Neural cell (in vitro differentiated cells): ENCODE measurements around the gene TECPR1. TPM values are rescaled to one million over a fixed set of nuclear protein-coding genes. Genes with fewer than 3 reads are reported as not detected.

ENCODE experiments used
- H2AFZ ChIP-seq: fragments of 200-600, 300-800 bp; sonication (generic), shearing (Covaris generic); 2 replicates; pipeline ENCODE4 v1.6.0; 2014; ENCODE audit warnings: low read depth, mild to moderate bottlenecking, antibody characterized with exemption, low read length, moderate library complexity
- H3F3A ChIP-seq: fragments of 200-600 bp; shearing (Covaris generic); 2 replicates; pipeline ENCODE4 v1.6.1; 2016; ENCODE audit warnings: mild to moderate bottlenecking, moderate library complexity, mixed read lengths, antibody characterized with exemption, low read length; ENCODE audit not compliant: insufficient read depth, poor library complexity, severe bottlenecking
- H3K27ac ChIP-seq: fragments of 200-600, 300-800 bp; sonication (generic), shearing (Covaris generic); 2 replicates; pipeline ENCODE4 v1.5.1; 2014; ENCODE audit warnings: mild to moderate bottlenecking, low read length, moderate library complexity
- H3K27me3 ChIP-seq: fragments of 300-800, 200-600 bp; sonication (generic), shearing (Covaris generic); 2 replicates; pipeline ENCODE4 v1.6.0; 2014; ENCODE audit warnings: mild to moderate bottlenecking, low read depth, low read length, moderate library complexity; ENCODE audit not compliant: insufficient read depth
- H3K36me3 ChIP-seq: fragments of 300-800, 200-600 bp; sonication (generic), shearing (Covaris generic); 2 replicates; pipeline ENCODE4 v1.5.1; 2014; ENCODE audit warnings: mild to moderate bottlenecking, antibody characterized with exemption, low read length, moderate library complexity; ENCODE audit not compliant: insufficient read depth
- H3K4me2 ChIP-seq: fragments of 300-800, 200-600 bp; sonication (generic), shearing (Covaris generic); 2 replicates; pipeline ENCODE4 v1.6.0; 2014; ENCODE audit warnings: mild to moderate bottlenecking, low read length
- H3K4me3 ChIP-seq: fragments of 300-800, 200-600 bp; sonication (generic), shearing (Covaris generic); 2 replicates; pipeline ENCODE4 v1.5.1; 2014; ENCODE audit warnings: mild to moderate bottlenecking, low read length, moderate library complexity
- H3K79me2 ChIP-seq: fragments of 200-600 bp; shearing (Covaris generic); replicated peaks from 2 replicates; pipeline ENCODE4 v1.6.0; 2014; ENCODE audit warnings: mild to moderate bottlenecking, low read length, moderate library complexity; ENCODE audit not compliant: insufficient read depth
- H3K9ac ChIP-seq: fragments of 300-800, 200-600 bp; sonication (generic), shearing (Covaris generic); 2 replicates; pipeline ENCODE4 v1.6.1; 2016; ENCODE audit warnings: mild to moderate bottlenecking, low read length, mixed read lengths
- H3K9me2 ChIP-seq: fragments of 200-600 bp; shearing (Covaris generic); 2 replicates; pipeline ENCODE4 v1.6.1; 2016; ENCODE audit warnings: mild to moderate bottlenecking, low read length, mixed read lengths; ENCODE audit not compliant: insufficient read depth
- H3K9me3 ChIP-seq: fragments of 200-600, 300-800 bp; sonication (generic), shearing (Covaris generic); 2 replicates; pipeline ENCODE4 v1.6.1; 2016; ENCODE audit warnings: mild to moderate bottlenecking, mixed run types, low read length, moderate library complexity, mixed read lengths
- H4K20me1 ChIP-seq: fragments of 200-600 bp; shearing (Covaris generic); 2 replicates; pipeline ENCODE4 v1.6.1; 2016; ENCODE audit warnings: mild to moderate bottlenecking, mixed run types; ENCODE audit not compliant: insufficient read depth
- EP300 ChIP-seq: fragments of 450-650 bp; conservative IDR thresholded peaks from 2 replicates; pipeline ENCODE4 v1.6.1; 2014; ENCODE audit warnings: antibody characterized with exemption, mild to moderate bottlenecking, moderate library complexity; ENCODE audit not compliant: poor library complexity, severe bottlenecking
- EZH2 ChIP-seq: fragments of 200-600, 300-800 bp; shearing (Covaris generic), sonication (generic); IDR thresholded peaks from 2 replicates; pipeline ENCODE4 v1.6.1; 2014; ENCODE audit warnings: antibody characterized with exemption, low read length, borderline replicate concordance, mild to moderate bottlenecking; ENCODE audit not compliant: insufficient read depth, poor library complexity, severe bottlenecking
- MXI1 ChIP-seq: fragments of 450-650 bp; conservative IDR thresholded peaks from 2 replicates; pipeline ENCODE4 v1.6.1; 2014; ENCODE audit warnings: antibody characterized with exemption, mild to moderate bottlenecking; ENCODE audit not compliant: poor library complexity, severe bottlenecking
- POLR2AphosphoS5 ChIP-seq: IDR thresholded peaks from 2 replicates; pipeline ENCODE4 v1.6.1; 2012
- RAD21 ChIP-seq: fragments of 450-650 bp; conservative IDR thresholded peaks from 2 replicates; pipeline ENCODE4 v1.6.1; 2014; ENCODE audit warnings: antibody characterized with exemption, mild to moderate bottlenecking, moderate library complexity
- SMC3 ChIP-seq: fragments of 450-650 bp; conservative IDR thresholded peaks from 2 replicates; pipeline ENCODE4 v1.6.1; 2014; ENCODE audit warnings: antibody characterized with exemption, mild to moderate bottlenecking, moderate library complexity; ENCODE audit not compliant: poor library complexity
- TAF1 ChIP-seq: IDR thresholded peaks from 2 replicates; pipeline ENCODE4 v1.6.1; 2012; ENCODE audit warnings: low read depth
- polyA plus RNA-seq: library from polyadenylated mRNA; depleted of rRNA; stranded (reverse); fragments of >200 nt; gene quantifications from 2 replicates; pipeline ENCODE4 v1.2.3, GENCODE V29; 2014
- TF ChIP-seq, protein P1 (sequence below): IDR thresholded peaks from 2 replicates; pipeline ENCODE4 v1.6.1; 2012; ENCODE audit warnings: borderline replicate concordance
- TF ChIP-seq, protein P2 (sequence below): fragments of 450-650 bp; IDR thresholded peaks from 2 replicates; pipeline ENCODE4 v1.5.1; 2014; ENCODE audit warnings: antibody characterized with exemption, mild to moderate bottlenecking, moderate library complexity; ENCODE audit not compliant: poor library complexity, severe bottlenecking

Gene TECPR1
- polyA plus RNA-seq, 1 donor from 2014 or later = 46.6 TPM

DNA sequence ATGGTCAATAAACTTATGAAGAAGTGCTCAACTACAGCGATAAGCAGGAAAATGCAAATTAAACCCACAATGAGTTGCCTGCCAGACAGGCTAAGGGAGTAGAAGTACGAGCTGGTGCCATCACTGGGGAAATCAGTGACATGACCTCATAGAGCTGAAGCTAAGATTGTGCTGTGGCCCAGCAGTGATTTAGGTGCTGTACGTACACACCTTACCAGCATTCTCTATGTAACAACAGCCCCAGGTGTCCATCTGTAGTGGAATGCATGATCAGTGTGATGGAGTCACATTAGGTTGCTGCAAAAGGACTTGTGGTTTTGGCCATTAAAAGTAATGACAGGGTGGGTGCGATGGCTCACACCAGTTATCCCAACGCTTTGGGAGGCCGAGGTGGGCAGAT is 5.7 kb upstream of the TECPR1 start:
- TF ChIP-seq RAD21 (no peak), POLR2AphosphoS5 (no peak), EZH2 (no peak), MXI1 (no peak), SMC3 (no peak), EP300 (no peak), TAF1 (no peak)
- TF ChIP-seq, protein P1, sequence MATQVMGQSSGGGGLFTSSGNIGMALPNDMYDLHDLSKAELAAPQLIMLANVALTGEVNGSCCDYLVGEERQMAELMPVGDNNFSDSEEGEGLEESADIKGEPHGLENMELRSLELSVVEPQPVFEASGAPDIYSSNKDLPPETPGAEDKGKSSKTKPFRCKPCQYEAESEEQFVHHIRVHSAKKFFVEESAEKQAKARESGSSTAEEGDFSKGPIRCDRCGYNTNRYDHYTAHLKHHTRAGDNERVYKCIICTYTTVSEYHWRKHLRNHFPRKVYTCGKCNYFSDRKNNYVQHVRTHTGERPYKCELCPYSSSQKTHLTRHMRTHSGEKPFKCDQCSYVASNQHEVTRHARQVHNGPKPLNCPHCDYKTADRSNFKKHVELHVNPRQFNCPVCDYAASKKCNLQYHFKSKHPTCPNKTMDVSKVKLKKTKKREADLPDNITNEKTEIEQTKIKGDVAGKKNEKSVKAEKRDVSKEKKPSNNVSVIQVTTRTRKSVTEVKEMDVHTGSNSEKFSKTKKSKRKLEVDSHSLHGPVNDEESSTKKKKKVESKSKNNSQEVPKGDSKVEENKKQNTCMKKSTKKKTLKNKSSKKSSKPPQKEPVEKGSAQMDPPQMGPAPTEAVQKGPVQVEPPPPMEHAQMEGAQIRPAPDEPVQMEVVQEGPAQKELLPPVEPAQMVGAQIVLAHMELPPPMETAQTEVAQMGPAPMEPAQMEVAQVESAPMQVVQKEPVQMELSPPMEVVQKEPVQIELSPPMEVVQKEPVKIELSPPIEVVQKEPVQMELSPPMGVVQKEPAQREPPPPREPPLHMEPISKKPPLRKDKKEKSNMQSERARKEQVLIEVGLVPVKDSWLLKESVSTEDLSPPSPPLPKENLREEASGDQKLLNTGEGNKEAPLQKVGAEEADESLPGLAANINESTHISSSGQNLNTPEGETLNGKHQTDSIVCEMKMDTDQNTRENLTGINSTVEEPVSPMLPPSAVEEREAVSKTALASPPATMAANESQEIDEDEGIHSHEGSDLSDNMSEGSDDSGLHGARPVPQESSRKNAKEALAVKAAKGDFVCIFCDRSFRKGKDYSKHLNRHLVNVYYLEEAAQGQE = no peak
- TF ChIP-seq, protein P2, sequence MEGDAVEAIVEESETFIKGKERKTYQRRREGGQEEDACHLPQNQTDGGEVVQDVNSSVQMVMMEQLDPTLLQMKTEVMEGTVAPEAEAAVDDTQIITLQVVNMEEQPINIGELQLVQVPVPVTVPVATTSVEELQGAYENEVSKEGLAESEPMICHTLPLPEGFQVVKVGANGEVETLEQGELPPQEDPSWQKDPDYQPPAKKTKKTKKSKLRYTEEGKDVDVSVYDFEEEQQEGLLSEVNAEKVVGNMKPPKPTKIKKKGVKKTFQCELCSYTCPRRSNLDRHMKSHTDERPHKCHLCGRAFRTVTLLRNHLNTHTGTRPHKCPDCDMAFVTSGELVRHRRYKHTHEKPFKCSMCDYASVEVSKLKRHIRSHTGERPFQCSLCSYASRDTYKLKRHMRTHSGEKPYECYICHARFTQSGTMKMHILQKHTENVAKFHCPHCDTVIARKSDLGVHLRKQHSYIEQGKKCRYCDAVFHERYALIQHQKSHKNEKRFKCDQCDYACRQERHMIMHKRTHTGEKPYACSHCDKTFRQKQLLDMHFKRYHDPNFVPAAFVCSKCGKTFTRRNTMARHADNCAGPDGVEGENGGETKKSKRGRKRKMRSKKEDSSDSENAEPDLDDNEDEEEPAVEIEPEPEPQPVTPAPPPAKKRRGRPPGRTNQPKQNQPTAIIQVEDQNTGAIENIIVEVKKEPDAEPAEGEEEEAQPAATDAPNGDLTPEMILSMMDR = no peak
- Histone ChIP-seq H3F3A (no peaks in the 10 kb centered on the region), H3K4me2 (no peak overlapping the region), H3K27ac (no peak overlapping the region), H3K79me2 (peaks cover 11% of the 10 kb centered on the region), H3K9ac (no peak overlapping the region), H2AFZ (no peak overlapping the region), H3K27me3 (no peaks in the 10 kb centered on the region), H3K4me3 (no peak overlapping the region), H3K9me3 (no peaks in the 10 kb centered on the region), H4K20me1 (no peaks in the 10 kb centered on the region), H3K36me3 (no peaks in the 10 kb centered on the region), H3K9me2 (no peaks in the 10 kb centered on the region)

DNA sequence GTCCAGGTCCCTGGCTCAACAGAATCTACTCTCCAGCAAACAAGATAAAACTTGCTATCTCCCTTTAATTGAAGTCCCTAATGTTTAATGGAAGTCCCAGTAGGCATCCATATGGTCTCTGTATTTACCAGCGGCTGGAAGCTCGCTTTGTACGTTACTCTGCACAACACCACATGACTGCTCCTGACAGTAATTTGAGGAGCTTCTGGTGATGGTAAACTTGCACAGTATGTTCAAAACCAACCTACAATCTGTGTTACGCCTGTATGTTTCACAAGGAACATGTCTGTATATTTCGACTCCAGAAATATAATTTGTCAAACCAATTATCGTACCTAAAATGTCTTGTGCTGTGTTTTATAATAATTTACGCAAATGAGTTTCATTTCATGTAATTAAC is 4.4 kb upstream of the TECPR1 start:
- Histone ChIP-seq H3K79me2 (peaks cover 21% of the 10 kb centered on the region), H3K27me3 (no peaks in the 10 kb centered on the region), H3K4me3 (no peak overlapping the region), H3F3A (no peaks in the 10 kb centered on the region), H3K9me2 (no peaks in the 10 kb centered on the region), H3K9ac (no peak overlapping the region), H4K20me1 (no peaks in the 10 kb centered on the region), H3K27ac (no peak overlapping the region), H3K4me2 (no peak overlapping the region), H3K9me3 (no peaks in the 10 kb centered on the region), H2AFZ (no peak overlapping the region), H3K36me3 (no peaks in the 10 kb centered on the region)
- no peak for TF ChIP-seq POLR2AphosphoS5
- TF ChIP-seq, protein P1 = no peak
- TF ChIP-seq MXI1 = no peak
- TF ChIP-seq EZH2 = no peak
- no peak for TF ChIP-seq SMC3
- TF ChIP-seq EP300 = no peak
- no peak for TF ChIP-seq RAD21
- TF ChIP-seq, protein P2 = no peak
- TF ChIP-seq TAF1 = no peak
